HG02970 (cell line): ENCODE results near the gene ARF3.
"Not testable (repeated sequence)": the region's sequence is repeated elsewhere in the genome, so short reads cannot be mapped to it uniquely, and the experiment has no call there.

Experiments
- ATAC-seq: cut with Tn5 transposase; IDR thresholded peaks from one replicate; pipeline ENCODE4 v1.9.1; 2021; ENCODE audit warnings: mild to moderate bottlenecking, moderate library complexity, moderate number of reproducible peaks; ENCODE audit not compliant: unreplicated experiment, low FRiP score

Gene ARF3

GRCh38 chr12:48933664-48934311 is 23.5 kb downstream of the ARF3 start:
- no peak for ATAC-seq

- no peak for ATAC-seq
Measured at GRCh38 chr12:48932878-48933277, 24.4 kb downstream of the ARF3 start.

- ATAC-seq = no peak
Measured at GRCh38 chr12:48930475-48930874, 26.8 kb downstream of the ARF3 start.

GRCh38 chr12:48929551-48929950 is 27.7 kb downstream of the ARF3 start:
- no peak for ATAC-seq

GRCh38 chr12:48927261-48927660 is 30.0 kb downstream of the ARF3 start:
- ATAC-seq = no peak

- peak; percentile 48 for ATAC-seq
Measured at GRCh38 chr12:48925304-48926011, 31.8 kb downstream of the ARF3 start, which contains the start of gene FKBP11. Gene FKBP11 (minus strand): TSS chr12:48925492. CDS start chr12:48925428, 64 bp downstream.

DNA sequence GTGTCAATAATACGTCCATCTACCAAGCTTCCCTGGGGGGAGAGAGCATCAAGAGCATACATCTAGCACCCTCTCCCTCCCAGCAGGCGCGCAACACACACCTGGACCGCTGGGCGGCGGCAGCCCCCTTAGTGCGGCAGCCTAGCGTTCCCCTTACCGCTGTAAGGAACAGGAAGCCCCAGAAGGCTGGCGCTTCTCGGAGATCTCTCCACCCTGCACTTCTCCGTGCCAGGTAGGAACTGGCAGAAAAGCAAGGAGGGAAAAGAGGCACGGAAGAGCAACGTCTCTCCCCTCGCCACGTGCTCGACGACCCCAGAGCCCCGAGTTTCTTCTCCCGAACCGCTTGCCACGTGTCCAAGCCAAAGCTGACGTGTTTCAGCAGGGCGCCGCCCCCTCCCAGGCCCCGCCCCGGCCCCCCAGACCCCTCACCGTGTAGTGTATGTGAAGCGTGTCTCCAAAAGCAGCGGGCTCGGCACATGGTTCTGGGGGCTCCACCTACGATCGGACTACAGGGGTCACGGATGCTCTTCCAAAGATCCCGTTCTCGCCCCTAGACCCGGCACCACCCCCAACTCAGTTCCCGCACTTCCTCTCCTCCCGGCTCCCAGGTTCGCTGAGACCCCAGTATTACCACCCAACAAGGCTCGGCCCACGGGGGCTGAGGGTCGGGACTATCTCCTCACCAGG is 32.5 kb downstream of the ARF3 start:
- ATAC-seq = peak; percentile 43

DNA sequence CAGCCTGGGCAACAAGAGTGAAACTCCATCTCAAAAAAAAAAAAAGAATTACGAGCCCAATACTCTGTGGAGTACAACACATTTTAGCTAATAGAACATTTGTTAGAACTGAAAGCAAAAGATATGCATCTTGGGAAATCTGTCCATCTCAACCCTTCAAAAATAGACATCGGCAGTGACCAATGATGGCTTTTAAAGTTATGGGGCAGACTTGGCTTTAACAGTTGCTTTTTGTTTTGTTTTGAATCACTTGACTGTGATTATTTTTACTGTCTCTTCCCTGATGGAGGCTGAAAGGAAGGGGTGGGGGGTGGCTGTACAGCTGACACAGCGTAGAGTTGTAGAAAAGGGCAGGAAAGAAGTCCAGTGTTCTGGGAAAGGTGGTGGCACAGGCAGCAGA is 34.2 kb downstream of the ARF3 start:
- no peak for ATAC-seq

DNA sequence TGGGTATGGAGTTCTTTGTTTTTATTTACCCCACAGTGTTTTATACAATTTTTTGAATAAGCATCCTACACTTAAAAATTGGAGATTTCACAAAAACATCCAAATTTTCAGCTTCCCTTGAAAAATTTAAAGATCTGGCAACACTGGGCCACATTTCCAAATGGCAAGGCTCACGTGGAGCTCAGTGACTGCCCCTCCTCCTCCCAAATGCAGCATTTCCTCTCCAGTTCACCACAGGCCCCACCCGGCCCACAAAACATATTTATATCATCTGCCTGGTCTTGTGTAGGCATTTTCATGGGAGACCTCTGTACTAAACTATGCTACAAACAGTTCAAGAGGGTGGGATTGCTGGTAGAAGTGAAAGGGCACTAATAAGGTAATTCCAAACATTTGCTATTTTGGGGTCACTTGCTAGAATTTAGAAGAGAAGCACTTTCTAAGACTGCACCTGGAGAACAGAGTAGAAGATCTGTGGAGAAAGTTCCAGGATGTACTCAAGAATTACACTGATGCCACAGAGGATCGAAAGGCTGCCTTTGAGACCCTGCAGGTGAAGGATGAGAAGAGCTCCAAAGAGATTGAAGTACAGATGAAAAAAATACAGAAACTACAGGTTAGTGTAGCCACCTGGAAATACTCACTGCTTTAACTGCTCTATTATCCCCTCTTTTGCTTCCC is 39.3 kb downstream of the ARF3 start:
- ATAC-seq = no peak

DNA sequence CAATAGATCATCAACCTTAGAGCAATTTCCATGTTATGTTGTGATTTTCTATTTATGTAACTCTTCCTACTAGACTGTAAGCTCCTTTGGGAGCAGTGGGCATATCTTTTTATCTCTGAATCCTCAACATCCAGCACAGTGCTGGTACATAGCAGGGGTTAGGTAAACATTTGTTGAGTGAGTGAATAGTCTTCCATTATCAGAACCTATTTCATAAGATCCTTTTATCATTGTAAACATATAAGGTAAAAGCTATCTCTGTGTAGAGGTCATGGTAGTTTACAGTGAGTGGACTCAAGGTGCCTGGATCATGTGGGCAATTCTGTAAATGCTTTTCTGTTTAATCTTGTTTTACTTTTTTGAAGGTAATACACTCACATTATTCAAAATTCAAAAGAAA is 47.1 kb downstream of the ARF3 start:
- ATAC-seq = no peak

GRCh38 chr12:48909698-48910097 is 47.6 kb downstream of the ARF3 start:
- ATAC-seq = not testable (repeated sequence)

- no peak for ATAC-seq
Measured at GRCh38 chr12:48907245-48907644, 50.0 kb downstream of the ARF3 start.

GRCh38 chr12:48903982-48904411 is 53.3 kb downstream of the ARF3 start:
- no peak for ATAC-seq

DNA sequence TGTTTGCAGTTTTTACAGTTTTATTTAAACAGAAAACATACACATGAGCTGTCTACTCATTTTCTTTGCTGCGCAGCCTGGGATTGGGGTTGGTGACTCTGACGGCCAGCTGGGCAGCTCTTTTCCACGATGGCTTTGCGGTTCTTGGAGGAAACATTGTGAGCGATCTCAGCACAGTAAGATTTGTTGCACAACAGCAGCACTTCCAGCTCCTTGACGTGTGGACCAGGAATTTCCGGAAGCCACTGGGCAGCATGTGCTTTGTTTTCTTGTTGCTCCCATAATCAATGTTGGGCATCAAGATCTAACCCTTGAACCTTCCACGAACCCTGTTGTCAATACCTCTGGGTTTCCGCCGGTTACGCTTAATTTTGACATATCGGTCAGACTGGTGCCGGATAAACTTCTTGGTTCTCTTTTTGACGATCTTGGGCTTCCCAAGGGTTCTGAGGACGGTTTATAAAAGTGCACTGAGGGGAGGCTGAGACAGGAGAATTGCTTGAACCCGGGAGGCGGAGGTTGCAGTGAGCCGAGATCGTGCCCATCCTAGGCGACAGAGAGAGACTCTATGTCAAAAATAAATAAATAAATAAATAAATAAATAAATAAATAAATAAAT is 53.8 kb downstream of the ARF3 start:
- ATAC-seq = no peak

GRCh38 chr12:48901278-48901677 is 56.0 kb downstream of the ARF3 start:
- no peak for ATAC-seq

- no peak for ATAC-seq
Measured at GRCh38 chr12:48899651-48900050, 57.6 kb downstream of the ARF3 start.

DNA sequence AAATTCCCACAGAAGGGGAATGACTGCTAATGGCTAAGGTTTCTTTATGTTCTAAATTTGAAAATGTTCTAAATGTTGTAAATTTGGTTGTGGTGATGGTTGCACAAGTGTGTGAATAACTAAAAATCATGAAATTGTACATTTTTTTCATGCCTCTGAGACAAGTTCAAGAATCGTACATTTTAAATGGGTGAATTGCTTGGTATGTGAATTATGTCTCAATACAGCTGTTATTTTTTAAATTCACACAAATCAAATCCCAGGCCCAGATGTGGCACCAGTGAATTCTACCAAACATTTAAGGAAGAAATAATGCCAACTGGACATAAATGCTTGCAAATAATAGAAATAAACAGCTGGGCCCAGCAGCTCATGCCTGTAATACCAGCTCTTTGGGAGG is 63.0 kb downstream of the ARF3 start:
- ATAC-seq = no peak

- ATAC-seq = no peak
Measured at GRCh38 chr12:48890657-48891418, 66.4 kb downstream of the ARF3 start.

- no peak for ATAC-seq
Measured at GRCh38 chr12:48889679-48890078, 67.6 kb downstream of the ARF3 start.
